Measurements from ENCODE around the gene DSC2.
A peak's percentile ranks its signal among the peaks of the same experiment; 100 is the strongest.
"Not testable (repeated sequence)": the region's sequence is repeated elsewhere in the genome, so short reads cannot be mapped to it uniquely, and the experiment has no call there.

Gene DSC2

GRCh38 chr18:31138709-31139108 is 36.5 kb upstream of the DSC2 start:
- H3K4me1 ChIP-seq: no peaks in the 10 kb centered on the region
- no peak overlapping the region for H3K4me3 ChIP-seq (ENCODE audit: low read depth, low read length)
- H3K79me2 ChIP-seq: no peaks in the 10 kb centered on the region
- no peak overlapping the region for H3K4me2 ChIP-seq (ENCODE audit: low read length)
- no peaks in the 10 kb centered on the region for H3K27me3 ChIP-seq (ENCODE audit: control insufficient read depth, insufficient read depth, low read length)
- H2AFZ ChIP-seq: no peak overlapping the region
- no peak overlapping the region for H3K9ac ChIP-seq
- H3K36me3 ChIP-seq (ENCODE audit: control insufficient read depth, insufficient read depth, low read length): no peaks in the 10 kb centered on the region
- H3K27ac ChIP-seq: no peak overlapping the region
- TF ChIP-seq CTCF (IDR thresholded peaks at IDR 0.05): no peak
- H3K9me3 ChIP-seq (ENCODE audit: control insufficient read depth, low read length): no peaks in the 10 kb centered on the region

GRCh38 chr18:31134988-31135529 is 32.8 kb upstream of the DSC2 start:
- H3K9me3 ChIP-seq (ENCODE audit: control insufficient read depth, low read length): no peaks in the 10 kb centered on the region
- no peak for TF ChIP-seq CTCF (IDR thresholded peaks at IDR 0.05)
- H3K27me3 ChIP-seq (ENCODE audit: control insufficient read depth, insufficient read depth, low read length): no peaks in the 10 kb centered on the region
- H3K9ac ChIP-seq: no peak overlapping the region
- H2AFZ ChIP-seq: no peak overlapping the region
- no peak overlapping the region for H3K4me2 ChIP-seq (ENCODE audit: low read length)
- no peak overlapping the region for H3K4me3 ChIP-seq (ENCODE audit: low read depth, low read length)
- H3K79me2 ChIP-seq: no peaks in the 10 kb centered on the region
- no peak overlapping the region for H3K27ac ChIP-seq
- no peaks in the 10 kb centered on the region for H3K4me1 ChIP-seq
- no peaks in the 10 kb centered on the region for H3K36me3 ChIP-seq (ENCODE audit: control insufficient read depth, insufficient read depth, low read length)

- peak overlapping the region; percentile 9 for H2AFZ ChIP-seq
- no peaks in the 10 kb centered on the region for H3K9me3 ChIP-seq (ENCODE audit: control insufficient read depth, low read length)
- no peak for TF ChIP-seq CTCF (IDR thresholded peaks at IDR 0.05)
- H3K36me3 ChIP-seq (ENCODE audit: control insufficient read depth, insufficient read depth, low read length): no peaks in the 10 kb centered on the region
- H3K79me2 ChIP-seq: no peaks in the 10 kb centered on the region
- H3K27ac ChIP-seq: no peak overlapping the region
- no peak overlapping the region for H3K9ac ChIP-seq
- no peak overlapping the region for H3K4me3 ChIP-seq (ENCODE audit: low read depth, low read length)
- no peak overlapping the region for H3K4me2 ChIP-seq (ENCODE audit: low read length)
- peaks cover 2% of the 10 kb centered on the region for H3K4me1 ChIP-seq
- H3K27me3 ChIP-seq (ENCODE audit: control insufficient read depth, insufficient read depth, low read length): no peaks in the 10 kb centered on the region
These were observed 27.3 kb upstream of the DSC2 start for GRCh38 chr18:31129398-31130115.

GRCh38 chr18:31125878-31126277 is 23.7 kb upstream of the DSC2 start:
- Histone ChIP-seq H3K4me1 (peaks cover 2% of the 10 kb centered on the region), H3K9ac (no peak overlapping the region), H2AFZ (no peak overlapping the region), H3K36me3 (ENCODE audit: control insufficient read depth, insufficient read depth, low read length) (no peaks in the 10 kb centered on the region), H3K4me3 (ENCODE audit: low read depth, low read length) (no peak overlapping the region), H3K27me3 (ENCODE audit: control insufficient read depth, insufficient read depth, low read length) (no peaks in the 10 kb centered on the region), H3K79me2 (no peaks in the 10 kb centered on the region), H3K9me3 (ENCODE audit: control insufficient read depth, low read length) (no peaks in the 10 kb centered on the region), H3K27ac (no peak overlapping the region), H3K4me2 (ENCODE audit: low read length) (no peak overlapping the region)
- TF ChIP-seq CTCF (IDR thresholded peaks at IDR 0.05): no peak

GRCh38 chr18:31123125-31123524 is 20.9 kb upstream of the DSC2 start:
- not testable (repeated sequence) for H3K4me1 ChIP-seq; H3K4me3 ChIP-seq (ENCODE audit: low read depth, low read length); H3K4me2 ChIP-seq (ENCODE audit: low read length); H3K9ac ChIP-seq; H2AFZ ChIP-seq; H3K27me3 ChIP-seq (ENCODE audit: control insufficient read depth, insufficient read depth, low read length); H3K79me2 ChIP-seq; H3K36me3 ChIP-seq (ENCODE audit: control insufficient read depth, insufficient read depth, low read length); H3K9me3 ChIP-seq (ENCODE audit: control insufficient read depth, low read length); H3K27ac ChIP-seq
